ENCODE data around the gene KANSL2.
A peak's percentile ranks its signal among the peaks of the same experiment; 100 is the strongest.
"Not testable (repeated sequence)": the region's sequence is repeated elsewhere in the genome, so short reads cannot be mapped to it uniquely, and the experiment has no call there.

The KANSL2 gene, protein sequence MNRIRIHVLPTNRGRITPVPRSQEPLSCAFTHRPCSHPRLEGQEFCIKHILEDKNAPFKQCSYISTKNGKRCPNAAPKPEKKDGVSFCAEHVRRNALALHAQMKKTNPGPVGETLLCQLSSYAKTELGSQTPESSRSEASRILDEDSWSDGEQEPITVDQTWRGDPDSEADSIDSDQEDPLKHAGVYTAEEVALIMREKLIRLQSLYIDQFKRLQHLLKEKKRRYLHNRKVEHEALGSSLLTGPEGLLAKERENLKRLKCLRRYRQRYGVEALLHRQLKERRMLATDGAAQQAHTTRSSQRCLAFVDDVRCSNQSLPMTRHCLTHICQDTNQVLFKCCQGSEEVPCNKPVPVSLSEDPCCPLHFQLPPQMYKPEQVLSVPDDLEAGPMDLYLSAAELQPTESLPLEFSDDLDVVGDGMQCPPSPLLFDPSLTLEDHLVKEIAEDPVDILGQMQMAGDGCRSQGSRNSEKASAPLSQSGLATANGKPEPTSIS

DNA sequence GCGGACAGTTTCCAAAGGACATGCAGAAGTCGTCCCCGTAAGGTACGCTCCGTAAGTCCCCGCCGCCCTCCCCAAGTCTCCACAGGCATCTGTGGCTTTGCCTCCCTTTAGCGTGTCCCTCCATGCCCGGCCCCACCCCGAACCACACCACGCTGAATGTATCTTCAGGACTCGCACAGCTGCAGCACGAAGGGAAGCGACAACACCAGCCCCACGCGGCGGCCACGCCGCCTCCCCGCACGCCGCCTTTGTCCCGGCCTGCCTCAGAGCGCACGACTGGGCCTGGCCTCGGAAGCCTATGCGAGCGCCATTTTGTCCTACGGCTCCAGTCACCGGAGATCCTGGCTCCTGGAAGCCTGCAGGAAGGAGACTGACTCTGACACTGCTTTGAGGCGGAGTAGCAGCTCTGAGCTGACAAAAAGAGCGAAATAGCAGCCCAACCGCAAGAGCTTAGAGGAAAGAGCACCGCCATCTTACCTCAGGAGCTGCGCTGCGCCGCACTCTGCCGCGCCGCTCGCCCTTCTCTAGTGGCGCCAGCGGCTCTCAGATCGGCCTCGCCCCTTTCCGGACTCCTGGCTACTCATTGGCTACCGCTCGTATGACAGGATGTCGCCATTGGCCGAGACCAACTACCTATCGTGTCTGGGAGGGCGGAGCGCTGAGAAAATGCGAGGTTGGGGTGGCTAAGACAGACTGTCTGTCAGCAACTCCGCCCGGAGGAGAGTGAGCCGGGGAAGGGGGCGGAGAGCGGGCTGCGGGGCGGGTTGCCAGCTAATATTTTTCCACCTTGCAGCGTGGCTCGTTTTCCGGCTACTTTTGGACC, at the start of gene KANSL2:
Gene KANSL2, minus strand, starts transcription at position 529 of the 823 bp plus-strand sequence. CDS start 606 bp downstream, outside the sequence.
- peak; percentile 99 for DNase-seq

DNA sequence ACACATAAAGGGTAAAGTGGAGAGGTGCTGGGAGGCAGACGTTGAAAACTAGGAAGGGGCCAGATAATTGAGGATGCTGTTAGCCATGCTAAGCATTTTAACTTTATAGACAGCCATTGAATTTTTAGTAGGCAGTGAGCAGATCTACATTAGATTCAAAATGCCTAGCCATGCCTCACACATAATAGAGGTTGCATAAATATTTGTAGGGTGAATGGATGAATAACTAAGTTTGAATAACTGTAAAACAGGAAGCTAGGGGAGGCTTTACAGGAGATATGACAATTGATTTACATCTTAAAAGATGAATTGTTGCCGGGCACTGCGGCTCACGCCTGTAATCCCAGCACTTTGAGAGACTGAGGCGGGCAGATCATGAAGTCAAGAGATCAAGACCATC, 46.8 kb upstream of the KANSL2 start:
- DNase-seq = no peak

DNA sequence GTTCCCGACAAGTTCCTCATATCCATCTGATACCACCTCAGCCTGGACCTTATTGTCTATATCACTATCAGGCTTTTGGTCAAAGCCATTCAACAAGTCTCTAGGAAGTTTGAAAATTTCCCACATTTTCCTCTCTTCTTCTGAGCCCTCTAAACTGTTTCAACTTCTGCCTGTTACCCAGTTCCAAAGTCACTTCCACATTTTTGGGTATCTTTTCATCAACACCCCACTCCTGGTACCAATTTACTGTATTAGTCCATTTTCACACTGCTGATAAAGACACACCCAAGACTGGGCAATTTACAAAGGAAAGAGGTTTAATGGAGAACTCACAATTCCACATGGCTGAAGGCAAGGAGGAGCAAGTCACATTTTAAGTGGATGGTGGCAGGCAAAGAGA, 38.7 kb upstream of the KANSL2 start:
- not testable (repeated sequence) for DNase-seq

DNA sequence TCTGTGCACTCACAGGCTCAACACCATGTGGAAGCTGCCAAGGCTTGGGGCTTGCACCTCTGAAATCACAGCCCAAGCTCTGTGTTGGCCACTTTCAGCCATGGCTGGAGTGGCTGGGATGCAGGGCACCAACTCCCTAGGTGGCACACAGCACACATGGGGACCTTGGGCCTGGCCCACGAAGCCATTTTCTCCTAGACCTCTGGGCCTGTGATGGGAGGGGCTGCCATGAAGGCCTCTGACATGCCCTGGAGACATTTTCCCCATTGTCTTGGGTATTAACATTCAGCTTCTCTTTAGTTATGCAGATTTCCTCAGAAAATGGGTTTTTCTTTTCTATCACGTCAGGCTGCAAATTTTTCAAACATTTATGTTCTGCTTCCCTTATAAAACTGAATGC, 38.1 kb upstream of the KANSL2 start:
- not testable (repeated sequence) for DNase-seq

DNA sequence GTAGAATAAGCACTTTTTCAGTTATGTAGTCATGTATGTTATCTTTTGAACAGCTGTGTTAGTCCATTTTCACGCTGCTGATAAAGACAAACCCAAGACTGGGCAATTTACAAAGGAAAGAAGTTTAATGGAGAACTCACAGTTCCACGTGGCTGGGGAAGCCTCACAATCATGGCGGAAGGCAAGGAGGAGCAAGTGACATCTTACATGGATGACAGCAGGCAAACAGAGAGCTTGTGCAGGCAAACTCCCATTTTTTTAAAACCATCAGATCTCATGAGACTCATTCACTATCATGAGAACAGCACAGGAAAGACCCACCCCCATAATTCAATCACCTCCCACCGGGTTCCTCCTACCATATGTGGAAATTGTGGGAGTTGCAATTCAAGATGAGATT, 37.0 kb upstream of the KANSL2 start:
- DNase-seq = not testable (repeated sequence)

DNA sequence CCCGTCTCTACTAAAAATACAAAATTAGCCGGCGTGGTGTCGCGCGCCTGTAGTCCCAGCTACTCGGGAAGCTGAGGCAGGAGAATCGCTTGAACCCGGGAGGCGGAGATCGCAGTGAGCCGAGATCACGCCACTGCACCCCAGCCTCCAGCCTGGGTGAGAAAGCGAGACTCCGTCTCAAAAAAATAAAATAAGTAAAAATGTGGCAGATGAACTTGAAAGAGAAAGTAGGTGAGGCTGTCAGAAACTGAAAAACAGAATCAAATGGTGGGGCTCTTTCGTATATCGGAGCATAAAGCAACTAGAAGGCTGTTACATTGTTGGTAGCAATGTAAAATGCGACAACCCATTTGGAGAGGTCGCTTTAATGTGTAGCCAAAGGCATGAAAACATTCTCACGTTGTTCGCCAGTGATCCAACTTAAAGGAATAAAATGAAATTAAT, 35.2 kb upstream of the KANSL2 start:
- DNase-seq = peak; percentile 16

DNA sequence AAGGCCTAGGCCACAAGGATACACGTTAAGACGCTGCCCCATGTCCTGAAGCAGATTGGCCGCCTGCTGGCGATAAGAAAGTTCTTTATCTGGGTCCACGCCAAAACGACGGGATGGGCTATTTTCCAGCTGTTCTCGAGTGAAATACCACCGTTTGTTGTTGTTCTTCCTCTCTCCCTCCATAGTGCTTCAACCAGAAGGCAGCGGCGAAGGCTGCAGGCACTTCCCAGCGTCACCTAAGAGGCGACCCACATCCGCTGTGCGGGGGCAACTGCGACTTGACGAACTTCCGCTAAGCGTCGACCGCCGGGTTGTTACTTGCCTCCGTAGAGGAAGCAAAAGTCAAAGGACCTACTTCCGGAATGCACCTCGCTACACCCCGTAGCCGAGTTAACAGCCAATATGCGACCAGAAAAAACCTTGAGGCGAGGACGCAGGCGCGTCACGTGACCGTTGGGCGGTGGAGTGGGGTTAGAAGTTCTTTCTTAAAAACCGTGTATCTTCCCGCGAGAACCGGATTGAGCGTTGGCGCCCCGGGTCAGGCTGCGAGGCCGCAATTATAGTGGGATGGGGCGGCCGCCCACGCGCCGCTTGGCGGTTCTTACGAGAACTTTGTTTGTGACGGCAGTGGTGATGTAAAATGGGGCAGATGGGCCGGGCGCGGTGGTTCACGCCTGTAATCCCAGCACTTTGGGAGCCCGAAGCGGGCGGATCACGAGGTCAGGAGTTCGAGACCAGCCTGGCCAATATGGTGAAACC, 34.6 kb upstream of the KANSL2 start, which contains the start of gene CCNT1:
Gene CCNT1, minus strand, starts transcription at position 215 of the 759 bp plus-strand sequence. Its CDS starts 32 bp downstream, at position 183.
- DNase-seq = peak; percentile 99

DNA sequence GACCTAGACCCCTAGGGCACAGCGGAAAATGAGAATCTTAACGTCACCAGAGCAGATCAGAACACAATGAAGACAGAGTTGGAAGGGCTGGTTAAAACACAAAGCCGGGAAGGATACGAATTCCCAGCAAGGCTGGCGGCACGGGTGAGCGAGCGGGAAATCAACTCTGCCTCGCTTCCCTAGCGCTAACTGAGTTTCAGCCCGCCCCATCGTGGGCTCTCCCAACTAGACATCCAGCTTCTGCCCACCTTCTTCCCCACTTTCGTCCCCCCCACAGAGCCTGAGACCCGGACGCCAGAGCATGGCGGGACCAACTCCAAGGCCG, 34.1 kb upstream of the KANSL2 start:
- no peak for DNase-seq

DNA sequence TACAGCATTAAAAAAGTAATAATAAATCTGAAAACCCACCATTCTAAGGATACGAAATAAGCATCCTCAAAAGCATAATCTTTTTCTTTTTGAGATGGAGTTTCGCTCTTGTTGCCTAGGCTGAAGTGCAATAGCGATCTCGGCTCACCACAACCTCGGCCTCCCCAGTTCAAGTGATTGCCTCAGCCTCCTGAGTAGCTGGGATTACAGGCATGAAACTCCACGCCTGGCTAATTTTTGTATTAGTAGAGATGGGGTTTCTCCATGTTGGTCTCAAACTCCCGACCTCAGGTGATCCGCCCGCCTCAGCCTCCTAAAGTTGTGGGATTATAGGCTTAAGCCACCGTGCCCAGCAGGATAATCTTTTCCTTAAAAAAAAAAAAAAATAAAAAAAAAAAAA, 30.2 kb upstream of the KANSL2 start:
- no peak for DNase-seq

DNA sequence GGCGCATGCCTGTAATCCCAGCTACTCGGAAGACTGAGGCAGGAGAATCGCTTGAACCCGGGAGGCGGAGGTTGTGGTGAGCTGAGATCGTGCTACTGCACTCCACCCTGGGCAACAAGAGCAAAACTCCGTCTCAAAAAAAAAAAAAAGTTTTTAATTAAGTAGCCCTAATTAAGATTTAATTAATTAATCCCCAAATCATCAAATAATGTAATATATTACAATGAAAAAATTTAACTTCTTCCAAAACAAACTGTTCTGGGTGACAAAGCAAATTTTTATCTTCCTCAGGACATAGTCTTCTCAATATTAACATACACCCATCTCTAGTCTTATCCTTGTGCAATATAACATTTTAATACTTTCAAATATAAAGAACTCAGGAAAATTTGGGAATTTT, 16.8 kb upstream of the KANSL2 start:
- not testable (repeated sequence) for DNase-seq

DNA sequence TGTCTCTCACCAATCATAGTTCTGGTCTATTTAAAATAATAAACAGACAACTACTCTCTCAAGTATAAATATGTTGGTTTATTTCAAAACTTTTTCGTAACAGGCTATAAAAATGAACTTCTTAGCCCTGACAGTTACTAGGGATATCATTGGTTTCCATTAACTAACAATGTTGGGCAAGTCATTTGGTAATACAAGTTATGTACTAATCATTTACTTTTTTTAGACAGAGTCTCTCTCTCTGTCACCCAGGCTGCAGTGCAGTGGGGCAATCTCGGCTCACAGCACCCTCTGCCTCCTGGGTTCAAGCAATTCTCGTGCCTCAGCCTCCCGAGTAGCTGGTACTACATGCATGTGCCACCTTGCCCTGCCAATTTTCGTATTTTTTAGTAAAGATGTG, 14.6 kb upstream of the KANSL2 start:
- DNase-seq = no peak

DNA sequence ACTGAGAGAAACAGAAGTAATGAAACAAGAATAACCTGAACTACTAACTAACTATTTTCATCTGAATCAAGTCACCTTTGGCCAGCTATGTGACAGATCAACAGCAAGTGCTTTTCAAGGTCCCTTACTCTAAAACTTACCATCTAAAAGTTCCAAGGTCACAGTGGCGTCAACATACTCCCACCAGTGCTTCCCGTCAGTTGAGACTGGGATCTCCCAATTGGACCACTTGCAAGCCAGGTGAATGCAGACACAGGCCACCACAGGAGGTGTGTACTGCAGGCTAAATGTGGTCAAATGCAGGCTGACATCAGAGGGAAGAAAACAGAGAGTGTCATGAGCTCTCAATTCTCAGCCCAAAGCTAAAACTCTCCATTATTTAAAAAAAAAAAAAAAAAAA, 13.8 kb upstream of the KANSL2 start:
- no peak for DNase-seq

DNA sequence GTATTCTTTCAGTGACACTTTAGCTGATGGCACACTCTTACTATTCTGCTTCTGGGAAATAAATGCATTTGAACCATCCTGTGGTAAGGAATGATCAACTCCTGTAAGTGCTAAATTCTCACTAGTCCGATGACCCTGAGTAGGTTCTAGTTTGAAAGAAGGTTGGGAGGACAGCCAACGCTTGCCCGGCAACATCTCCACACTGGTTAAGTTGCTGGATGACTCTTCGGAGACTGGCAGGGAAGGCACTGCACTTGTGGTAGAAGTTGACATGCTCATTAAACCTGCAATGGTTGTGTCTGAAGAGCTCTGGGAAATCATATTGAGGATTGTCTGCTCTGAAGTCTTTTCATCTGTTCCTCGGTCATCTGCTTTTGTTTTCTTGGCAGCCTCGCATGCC, 12.0 kb upstream of the KANSL2 start:
- DNase-seq = no peak

DNA sequence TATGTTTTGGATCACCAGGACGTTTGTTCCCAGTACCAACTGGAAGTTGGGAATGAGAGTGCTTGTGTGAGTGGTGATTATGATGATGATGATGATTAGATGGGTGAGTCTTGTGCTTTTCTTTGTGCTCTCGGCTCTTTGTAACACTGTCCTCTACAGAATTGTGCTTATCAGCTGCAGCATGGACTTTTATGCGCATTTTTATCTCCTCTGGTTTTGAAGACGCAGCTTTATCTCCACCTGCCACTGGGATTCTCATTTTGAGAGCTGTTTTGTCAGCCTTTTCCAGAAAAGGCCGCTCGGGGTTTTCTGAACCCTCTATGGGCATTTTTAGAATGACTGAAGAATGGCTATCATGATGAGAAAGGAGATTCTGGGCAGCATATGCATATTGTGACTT, 11.5 kb upstream of the KANSL2 start:
- DNase-seq = no peak

DNA sequence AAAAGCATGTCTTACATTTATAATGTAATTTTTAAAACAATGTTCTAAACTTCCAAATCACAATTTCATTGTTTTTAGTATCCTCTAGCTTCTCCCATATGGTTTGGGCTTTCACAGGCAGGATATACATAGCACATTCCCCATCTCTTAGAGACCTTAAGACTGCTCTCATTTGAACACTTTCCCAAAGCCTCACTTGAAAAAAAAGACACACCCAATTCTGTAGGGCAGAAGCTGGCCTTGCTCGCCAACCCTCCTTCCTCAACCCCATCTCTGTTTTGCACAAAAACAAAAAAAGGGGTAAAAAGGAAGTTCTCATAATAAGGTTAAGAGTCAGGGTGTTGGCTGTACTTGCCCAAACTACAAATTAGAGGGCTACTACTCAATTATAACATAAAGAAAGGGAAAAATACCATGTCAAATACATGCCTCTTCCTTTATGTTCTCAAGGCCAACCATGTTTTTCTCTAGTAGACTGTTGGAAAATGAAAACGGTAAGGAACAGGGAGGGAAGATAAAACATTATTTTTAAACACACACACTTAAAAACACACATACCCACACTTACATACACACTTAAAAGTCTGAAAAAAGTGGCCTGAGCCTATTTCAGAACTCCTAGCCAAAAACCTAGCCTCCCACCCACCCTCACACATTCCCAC, 9.9 kb upstream of the KANSL2 start:
- DNase-seq = no peak

DNA sequence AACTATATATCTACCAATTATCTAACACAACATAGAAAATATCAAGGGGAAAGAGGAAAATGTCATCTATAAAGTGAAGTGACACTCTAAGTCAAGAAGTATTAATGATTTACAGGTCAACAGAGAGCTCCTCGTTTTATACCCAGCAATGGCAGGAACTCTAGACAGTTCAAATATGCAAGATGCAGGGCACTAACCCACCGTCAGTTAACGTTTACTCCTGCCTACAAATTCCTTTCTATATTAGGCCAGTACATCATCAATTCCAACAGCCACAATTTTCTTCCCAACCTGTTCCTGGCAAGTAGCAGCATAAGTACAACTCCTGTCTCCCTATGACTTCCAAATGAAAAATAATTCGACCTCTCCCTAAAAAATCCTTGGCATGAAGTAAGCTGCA, 9.0 kb upstream of the KANSL2 start:
- no peak for DNase-seq

DNA sequence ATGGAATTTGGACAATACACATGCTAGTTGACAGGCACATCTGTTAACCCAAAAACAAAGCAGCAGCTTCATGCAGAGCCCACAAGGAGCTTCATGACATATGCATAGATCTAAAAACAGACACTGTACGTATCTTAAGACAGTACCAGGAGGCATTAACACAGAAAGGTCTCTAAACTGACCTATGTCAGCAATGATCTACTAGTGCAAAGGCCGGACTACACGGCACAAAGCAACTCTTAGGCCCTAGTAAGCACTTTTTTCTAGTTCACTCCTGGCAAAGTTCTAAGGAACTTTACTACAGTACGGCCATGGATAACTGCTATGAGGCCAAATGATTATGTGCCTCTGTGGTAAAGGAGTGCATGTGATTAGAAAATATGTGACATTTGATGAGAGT, 8.4 kb upstream of the KANSL2 start:
- no peak for DNase-seq

DNA sequence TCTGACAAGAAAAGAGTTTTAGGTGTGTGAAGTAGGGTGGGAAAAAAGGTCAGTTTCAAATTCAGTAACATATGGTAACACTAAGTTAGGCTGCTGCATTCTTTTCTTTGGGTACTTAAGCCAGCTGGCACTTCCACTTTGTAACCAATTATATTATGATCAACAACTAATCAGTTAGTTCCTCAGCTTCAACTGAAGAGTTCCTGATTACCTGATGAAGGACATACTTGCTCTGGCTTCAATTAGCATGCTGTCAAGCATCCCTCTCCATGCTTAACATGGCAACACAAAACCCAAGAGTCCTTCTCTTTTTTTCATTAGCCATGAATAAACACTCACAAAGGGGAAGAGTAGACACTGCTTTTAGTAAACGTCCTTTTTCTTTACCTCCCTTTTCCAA, 6.8 kb upstream of the KANSL2 start:
- no peak for DNase-seq

DNA sequence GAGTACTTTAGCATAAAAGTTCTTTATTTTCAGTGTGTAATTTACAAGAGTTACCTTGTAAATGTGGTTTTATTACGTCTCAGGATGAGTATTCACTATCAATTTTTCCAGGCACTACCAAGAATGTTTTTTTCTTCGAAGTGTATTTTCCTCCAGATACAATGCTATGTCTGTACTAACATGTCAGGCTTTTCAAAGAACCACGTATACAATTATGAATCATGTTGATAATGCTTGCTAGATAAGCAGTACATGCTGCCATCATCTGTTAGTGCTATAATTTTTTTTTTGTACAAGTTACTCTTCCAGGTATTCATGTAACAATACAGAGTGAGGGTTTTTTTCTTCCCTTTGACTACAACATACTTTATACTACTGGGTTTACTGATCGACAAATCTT, 5.6 kb upstream of the KANSL2 start:
- peak; percentile 12 for DNase-seq

DNA sequence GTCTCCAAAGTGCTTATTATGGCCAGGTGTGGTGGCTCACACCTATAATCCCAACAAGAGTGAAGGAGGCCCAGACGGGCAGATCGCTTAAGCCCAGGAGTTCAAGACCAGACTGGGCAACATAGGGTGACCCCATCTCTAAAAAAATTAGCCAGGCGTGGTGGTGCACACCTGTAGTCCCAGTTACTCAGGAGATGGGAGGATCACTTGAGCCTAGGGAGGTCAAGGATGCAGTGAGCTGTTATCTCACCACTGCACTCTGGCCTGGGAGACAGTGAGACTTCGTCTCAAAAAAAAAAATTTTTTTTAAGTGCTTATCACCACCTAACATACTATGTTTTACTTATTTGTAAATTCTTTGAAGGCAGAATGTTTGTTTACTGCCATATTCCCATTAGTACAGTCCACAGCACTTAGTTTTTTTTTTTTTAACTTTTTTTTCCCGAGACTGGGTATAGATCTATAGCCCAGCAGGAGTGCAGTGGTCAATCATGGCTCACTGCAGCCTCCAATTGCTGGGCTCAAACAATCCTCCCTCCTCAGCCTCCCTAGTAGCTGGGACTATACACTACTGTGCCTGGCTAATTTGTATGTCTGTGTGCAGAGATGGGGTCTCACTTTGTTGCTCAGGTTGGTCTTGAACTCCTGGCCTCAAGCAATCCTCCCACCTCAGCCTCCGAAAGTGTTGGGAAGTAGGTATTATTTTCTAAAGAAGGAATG, 4.7 kb upstream of the KANSL2 start:
- DNase-seq = no peak

DNA sequence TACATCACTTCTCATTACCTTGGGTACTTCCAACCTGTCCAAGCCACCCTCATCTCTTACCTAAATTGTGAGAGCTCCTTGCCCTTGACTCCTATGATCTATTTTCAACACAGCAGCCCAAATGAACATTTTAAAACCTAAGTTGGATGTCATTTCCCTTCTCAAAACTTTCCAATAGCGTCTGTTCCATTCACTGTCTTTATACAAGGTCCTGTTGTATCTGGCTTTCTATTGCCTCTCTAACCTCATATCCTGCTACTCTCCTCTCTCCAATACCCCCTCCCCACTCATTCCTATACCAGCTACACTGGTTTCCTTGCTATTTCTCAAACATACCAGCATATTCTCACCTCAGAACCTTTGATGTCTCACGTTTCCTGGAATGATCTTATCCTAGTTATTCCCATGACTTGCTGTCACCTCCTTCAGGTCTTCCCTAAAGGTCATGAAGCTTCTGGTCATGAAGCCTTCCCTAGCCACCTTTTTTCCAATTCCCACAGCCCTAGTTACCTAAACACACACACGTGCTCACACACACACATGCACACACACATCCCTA, 4.1 kb upstream of the KANSL2 start:
- DNase-seq = no peak

DNA sequence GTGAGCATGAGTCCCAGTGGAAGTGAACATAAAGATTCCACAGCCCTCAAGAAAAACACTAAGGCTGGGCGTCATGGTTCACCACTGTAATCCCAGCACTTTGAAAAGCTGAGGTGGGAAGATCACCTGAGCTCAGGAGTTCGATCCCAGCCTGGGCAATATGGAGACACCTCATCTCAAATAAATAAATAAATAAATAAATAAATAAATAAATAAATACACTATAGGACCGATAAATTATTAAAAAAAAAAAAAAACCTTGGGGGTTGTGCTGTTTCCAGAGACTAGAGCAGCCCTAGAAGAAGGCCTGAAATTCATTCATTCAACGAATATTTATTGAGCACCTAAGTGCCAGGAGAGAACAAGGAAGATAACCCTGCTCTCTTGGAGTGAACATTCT, 1.5 kb upstream of the KANSL2 start:
- no peak for DNase-seq

All from activated CD4-positive, alpha-beta T cell treated with anti-CD3 and anti-CD28 coated beads, Interleukin-2, amount 50 U/mL, for 16 hours (primary cell).